T-helper 1 cell (primary cell): ENCODE results near the gene RASGRF2.

ENCODE experiments used
- DNase-seq, 5 donors: peaks; one replicate each; pipeline ENCODE4 v3.0.0-alpha.2; 2012 to 2020

RASGRF2 gene

GRCh38 chr5:80987078-80987766 is 27.1 kb downstream of the RASGRF2 start:
- DNase-seq, result no peak

DNA sequence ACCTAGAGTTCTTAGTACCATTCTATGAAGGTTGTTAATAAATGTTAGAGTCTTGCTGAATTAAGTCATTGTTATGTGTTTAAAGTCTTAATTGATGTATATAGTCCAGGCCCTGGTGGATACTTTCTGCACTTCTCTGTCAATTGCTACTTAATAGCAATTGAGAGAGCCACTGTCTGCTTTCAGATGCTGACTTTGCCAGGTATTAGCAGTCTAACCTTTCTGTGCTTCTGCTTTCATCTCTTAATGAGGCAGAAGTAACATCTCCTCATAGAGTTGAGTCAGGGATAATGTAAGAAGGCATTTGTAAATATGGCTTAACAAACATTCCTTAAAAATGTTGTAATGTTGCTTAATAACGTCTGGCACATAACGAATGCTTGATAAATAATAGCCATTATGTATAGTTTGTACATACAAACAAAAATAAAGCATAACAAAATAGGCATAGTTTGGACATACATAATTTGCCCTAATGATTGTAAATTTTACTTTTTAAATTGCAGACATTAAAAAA is 28.3 kb downstream of the RASGRF2 start:
- no peak for DNase-seq

DNA sequence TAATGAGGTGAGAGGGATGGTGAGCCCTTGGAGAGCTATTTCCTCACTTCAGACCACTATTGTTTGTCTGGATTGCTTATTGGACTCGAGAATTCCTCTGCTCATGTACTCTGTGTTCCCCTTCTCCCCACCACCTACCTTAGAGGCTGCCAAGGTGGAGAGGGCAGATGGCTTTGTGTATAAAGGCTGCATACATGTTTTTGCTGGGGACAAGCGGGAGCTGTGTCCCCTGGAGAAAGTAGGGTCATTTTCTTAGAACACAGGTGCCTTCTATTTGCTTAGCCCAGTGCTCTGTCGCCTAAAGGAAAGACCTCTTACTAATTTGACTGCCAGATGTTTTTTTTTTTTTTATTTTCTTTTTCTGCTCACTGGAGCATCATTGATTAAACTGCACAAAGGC is 29.7 kb downstream of the RASGRF2 start:
- no peak for DNase-seq

GRCh38 chr5:80990527-80990926 is 30.4 kb downstream of the RASGRF2 start:
- DNase-seq, result no peak

GRCh38 chr5:80990971-80991370 is 30.8 kb downstream of the RASGRF2 start:
- no peak for DNase-seq

DNA sequence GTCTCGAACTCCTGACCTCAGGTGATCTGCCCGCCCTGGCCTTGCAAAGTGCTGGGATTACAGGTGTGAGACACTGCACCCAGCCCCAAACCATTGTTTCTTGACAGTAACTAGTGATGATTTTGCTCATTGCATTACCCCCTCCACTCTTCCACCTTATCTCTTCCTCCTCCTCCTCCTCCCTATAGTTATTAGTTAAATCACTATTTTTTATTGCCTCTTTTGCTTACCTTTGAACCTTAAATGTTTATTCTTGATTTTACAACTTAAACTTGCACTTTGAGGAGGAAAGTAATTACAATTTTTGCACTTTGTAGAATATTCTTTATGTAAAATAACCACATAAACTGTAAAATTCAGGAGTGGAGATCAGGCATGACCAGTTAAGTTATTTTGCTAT is 35.7 kb downstream of the RASGRF2 start:
- no peak for DNase-seq

- DNase-seq, result peak in 1 of 5 donors; percentile 27
Observed at GRCh38 chr5:80998590-80998979, 38.4 kb downstream of the RASGRF2 start.

GRCh38 chr5:81003811-81004386 is 43.7 kb downstream of the RASGRF2 start:
- no peak for DNase-seq

- DNase-seq, result no peak
Observed at GRCh38 chr5:81005708-81006107, 45.5 kb downstream of the RASGRF2 start.

DNA sequence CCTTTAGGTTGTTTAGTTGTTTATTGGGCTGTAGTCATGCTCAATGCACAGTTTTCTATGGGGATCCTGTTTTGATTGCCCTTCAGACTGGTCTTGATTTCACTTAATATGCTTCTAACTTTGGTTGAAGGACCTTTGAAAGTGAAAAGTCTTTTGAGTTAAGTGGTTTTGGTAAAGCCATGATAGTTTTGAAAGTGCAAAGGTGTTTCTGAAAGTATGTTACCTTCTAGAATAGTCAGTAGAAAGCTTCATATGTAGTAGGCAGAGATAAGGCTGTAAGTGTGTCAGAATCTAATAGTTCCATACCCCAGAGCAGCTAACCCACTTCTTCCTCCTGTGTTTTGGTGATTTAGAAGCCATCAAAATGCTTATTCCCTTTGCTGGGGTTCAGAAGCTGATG is 46.1 kb downstream of the RASGRF2 start:
- no peak for DNase-seq

DNA sequence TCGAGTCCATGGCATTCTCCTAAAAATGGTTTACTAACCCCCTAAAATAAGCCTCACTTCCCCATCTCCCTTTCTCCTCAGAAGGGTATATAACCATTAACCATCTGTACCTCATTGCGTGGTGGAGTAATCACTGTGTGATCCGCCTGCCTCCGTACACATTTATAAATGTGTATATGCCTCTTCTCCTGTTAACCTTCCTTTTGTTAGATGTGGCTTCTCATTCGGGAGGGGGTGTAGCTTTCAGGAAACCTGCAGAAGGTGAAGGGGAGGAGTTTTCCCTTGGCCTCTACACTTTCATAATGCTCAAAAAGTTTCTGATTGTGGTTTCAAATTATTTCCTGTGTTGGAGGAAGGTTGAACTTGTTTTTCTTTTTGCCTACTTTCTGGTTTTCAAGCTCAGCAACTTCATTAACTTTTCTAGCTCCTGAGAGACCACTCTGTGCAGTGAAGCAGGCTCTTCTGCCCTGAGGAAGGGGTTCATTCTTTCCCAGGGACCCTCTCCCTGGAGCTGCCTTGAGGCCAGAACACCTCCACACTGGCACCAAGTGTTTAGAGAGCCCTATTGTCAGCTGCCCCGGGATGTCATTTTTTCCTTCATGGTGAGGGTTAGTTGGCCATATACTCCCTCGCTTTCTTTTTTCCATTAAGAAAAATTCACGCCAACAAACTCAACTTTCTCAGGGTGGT is 46.9 kb downstream of the RASGRF2 start:
- peak in 4 of 5 donors; percentile 34 to 76 (median 46) for DNase-seq

- DNase-seq, result peak in 1 of 5 donors; percentile 41
Observed at GRCh38 chr5:81007637-81008027, 47.5 kb downstream of the RASGRF2 start.

DNA sequence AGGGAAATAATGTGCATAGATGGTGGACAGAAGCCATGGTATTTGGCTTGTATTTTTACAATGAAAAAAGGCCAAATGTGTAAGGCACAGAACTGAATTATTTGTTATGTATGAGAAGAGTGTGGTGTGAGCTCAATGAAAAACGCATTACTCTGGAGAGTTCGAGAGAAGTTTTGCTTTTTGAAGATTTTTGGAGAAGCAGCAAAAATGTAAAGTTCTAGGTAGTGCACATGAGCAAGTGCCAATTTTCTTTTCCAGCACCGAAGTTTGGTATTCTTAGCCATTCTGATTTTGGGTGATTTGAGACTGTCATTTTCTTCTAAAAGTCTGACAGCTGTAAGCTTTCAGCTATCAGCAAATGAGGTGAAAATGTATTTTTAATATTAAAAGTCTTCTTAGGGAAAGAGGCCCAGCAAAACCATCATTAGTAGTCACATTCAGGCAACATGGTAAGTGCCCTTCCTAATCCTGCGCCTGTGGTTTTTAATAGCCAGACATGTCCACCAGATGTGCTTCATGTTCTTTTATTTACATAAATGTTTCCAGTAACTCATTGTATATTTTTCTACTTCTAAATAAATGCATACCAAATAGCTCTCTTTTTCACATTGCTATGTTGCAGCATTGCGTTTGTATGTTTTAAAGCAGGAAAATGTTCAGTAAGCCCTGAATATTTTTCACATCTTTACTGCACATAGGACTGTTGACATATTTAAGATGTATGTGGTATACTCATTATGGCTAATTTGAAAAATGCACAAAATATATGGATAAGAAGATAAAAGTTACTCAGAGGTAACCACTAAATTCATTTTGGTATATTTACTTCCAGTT is 50.4 kb downstream of the RASGRF2 start:
- DNase-seq, result no peak

GRCh38 chr5:81014348-81014747 is 54.2 kb downstream of the RASGRF2 start:
- no peak for DNase-seq

DNA sequence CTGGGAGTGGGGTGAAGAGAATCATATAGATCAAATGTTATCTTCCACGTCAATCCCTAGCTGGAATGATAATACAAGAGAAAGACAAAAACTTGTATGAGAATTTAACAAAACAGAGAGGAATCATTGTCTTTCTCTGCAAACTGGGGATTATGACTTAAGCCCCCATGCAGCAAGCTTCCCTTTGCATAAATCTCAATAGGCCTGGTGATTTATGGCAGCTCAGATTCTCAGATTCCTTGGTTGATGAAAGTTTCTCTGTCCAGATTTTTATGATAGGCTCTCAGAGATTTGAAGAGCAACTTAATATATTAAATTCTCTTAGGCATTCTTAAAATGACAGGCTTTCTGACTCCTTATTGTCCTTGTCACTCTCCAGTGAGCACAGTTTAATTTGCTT is 56.0 kb downstream of the RASGRF2 start:
- no peak for DNase-seq

DNA sequence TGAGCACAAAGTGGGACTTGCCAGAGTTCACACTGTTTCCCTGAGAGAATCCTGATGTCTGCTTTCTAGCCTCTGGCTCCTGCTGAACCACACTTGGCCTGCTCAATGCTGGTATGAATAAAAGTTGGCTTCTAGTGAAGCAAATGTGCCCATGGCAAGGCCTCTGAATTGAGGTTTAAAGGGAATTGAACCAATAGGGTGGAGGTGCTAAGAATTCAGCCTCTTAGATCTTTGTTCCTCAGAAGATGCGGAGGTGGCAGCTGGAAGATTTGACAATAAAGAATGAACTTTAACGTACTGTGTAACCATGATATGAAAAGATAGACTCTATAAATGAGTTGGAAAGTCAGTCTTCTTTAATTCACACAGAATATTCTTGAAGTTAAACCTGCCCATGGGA is 57.2 kb downstream of the RASGRF2 start:
- no peak for DNase-seq

- DNase-seq, result peak in 1 of 5 donors; percentile 13
Observed at GRCh38 chr5:81018608-81019007, 58.4 kb downstream of the RASGRF2 start.

GRCh38 chr5:81019748-81020147 is 59.6 kb downstream of the RASGRF2 start:
- DNase-seq, result no peak

DNA sequence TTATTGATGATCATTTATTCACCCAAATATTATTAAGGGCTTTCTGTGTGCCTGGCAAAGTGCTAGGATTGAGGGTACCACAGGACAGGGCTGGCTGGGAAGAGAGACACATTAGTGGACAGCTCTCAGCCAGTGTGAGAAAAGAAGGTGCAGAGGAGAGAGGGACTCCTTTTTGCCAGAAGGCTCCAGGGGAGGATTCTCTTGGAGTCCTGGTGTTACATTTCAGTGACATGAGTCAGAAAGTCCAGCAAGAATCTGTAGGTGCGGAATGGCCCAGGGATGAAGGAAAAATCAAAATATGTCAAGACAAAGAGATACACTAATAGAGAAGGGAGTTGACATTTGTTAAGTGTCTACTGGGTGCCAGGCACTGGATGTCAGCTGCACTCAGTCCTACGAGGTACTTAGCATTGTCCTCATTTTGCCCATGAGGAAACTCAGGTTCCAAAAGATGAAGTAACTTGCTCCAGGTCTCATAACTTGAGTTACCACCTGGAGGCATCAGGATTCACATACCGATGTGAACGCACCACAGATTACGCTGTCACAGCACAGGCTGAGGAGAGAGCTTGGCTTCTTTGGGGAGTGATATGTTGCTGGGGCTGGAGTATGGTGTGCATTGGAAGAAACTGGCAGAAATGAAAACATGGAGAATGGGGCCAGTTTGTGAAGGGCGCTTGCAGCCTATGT is 60.5 kb downstream of the RASGRF2 start:
- DNase-seq, result no peak

- DNase-seq, result no peak
Observed at GRCh38 chr5:81021486-81021885, 61.3 kb downstream of the RASGRF2 start.

- no peak for DNase-seq
Observed at GRCh38 chr5:81021951-81022687, 62.0 kb downstream of the RASGRF2 start.

DNA sequence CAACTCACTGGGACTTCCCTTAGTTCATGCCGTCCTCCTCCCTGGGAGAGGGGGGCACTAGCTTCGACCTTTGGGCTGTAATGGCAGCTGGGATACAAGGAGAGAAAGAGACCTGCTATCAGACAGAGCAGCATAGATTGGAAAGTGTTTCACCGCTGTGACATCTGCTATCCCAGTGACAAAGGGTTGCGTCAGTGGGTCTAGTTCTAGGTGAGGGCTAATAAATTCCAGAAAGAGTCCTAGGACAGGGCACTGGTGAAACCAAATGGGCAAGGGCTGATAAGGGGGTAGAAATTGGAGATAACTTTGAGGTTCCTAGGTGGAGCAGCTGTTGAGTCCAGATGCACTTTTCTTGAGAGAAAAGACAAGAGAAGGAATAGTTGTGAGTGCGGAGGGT is 62.5 kb downstream of the RASGRF2 start:
- no peak for DNase-seq
